ENCODE measurements around the gene PKD2.

Gene PKD2

DNA sequence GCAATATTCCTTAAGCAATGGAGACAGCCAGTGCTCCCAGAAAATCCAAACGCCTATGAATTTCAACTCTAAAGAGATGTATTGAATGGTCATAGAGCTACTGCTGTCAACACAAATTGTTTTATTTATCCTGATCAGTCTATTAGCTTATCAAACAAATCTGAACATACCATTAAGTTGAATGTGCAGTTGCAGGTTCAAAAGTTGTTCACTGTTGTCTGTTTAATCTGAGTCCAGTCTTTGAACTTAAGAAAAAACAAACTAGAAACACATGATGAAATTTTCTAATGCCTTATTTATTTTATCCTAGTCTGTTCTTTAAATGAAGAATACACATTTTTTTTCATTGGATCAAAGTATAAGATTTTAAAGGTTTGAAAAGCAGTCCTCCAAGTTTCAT lies 73.2 kb downstream of the PKD2 start:
- DNase-seq (ENCODE audit: low spot score), result no peak
- TF ChIP-seq, protein P1, sequence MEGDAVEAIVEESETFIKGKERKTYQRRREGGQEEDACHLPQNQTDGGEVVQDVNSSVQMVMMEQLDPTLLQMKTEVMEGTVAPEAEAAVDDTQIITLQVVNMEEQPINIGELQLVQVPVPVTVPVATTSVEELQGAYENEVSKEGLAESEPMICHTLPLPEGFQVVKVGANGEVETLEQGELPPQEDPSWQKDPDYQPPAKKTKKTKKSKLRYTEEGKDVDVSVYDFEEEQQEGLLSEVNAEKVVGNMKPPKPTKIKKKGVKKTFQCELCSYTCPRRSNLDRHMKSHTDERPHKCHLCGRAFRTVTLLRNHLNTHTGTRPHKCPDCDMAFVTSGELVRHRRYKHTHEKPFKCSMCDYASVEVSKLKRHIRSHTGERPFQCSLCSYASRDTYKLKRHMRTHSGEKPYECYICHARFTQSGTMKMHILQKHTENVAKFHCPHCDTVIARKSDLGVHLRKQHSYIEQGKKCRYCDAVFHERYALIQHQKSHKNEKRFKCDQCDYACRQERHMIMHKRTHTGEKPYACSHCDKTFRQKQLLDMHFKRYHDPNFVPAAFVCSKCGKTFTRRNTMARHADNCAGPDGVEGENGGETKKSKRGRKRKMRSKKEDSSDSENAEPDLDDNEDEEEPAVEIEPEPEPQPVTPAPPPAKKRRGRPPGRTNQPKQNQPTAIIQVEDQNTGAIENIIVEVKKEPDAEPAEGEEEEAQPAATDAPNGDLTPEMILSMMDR (IDR thresholded peaks at IDR 0.05; ENCODE audit: borderline replicate concordance, control extremely low read depth, extremely low read depth, insufficient read depth, missing control alignments), result no peak
- in situ Hi-C loops (cut with MboI; ENCODE audit: low sequenced_read_pairs, unreplicated experiment), result no loop called here

- TF ChIP-seq, protein P1 (IDR thresholded peaks at IDR 0.05; ENCODE audit: borderline replicate concordance, control extremely low read depth, extremely low read depth, insufficient read depth, missing control alignments), result no peak
- no peak for DNase-seq (ENCODE audit: low spot score)
- in situ Hi-C loops (cut with MboI; ENCODE audit: low sequenced_read_pairs, unreplicated experiment), result no loop called here
These were observed 79.6 kb downstream of the PKD2 start for GRCh38 chr4:88087004-88087403.

DNA sequence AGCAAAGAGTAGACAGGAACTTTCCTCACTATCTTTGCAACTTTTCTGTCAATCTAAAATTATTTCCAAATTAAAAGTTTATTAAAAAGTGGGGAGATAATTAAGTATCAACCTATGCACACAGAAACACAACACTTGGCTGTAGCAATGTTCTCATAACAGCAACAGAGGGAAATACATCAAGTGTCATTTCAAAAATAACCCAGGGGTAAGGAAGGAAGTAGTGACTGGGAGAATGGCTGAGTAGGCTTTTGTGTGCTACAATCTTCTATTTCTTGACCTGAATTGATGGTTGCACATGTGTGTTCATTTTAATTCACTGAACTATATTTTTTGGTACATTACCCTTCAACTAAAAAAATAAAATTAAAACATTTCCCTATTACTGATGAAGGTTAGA lies 83.5 kb downstream of the PKD2 start:
- no peak for DNase-seq (ENCODE audit: low spot score)
- TF ChIP-seq, protein P1 (IDR thresholded peaks at IDR 0.05; ENCODE audit: borderline replicate concordance, control extremely low read depth, extremely low read depth, insufficient read depth, missing control alignments), result no peak
- in situ Hi-C loops (cut with MboI; ENCODE audit: low sequenced_read_pairs, unreplicated experiment), result no loop called here

- TF ChIP-seq, protein P1 (IDR thresholded peaks at IDR 0.05; ENCODE audit: borderline replicate concordance, control extremely low read depth, extremely low read depth, insufficient read depth, missing control alignments), result no peak
- in situ Hi-C loops (cut with MboI; ENCODE audit: low sequenced_read_pairs, unreplicated experiment), result no loop called here
- DNase-seq (ENCODE audit: low spot score), result no peak
These were observed 83.9 kb downstream of the PKD2 start for GRCh38 chr4:88091378-88091777.

DNA sequence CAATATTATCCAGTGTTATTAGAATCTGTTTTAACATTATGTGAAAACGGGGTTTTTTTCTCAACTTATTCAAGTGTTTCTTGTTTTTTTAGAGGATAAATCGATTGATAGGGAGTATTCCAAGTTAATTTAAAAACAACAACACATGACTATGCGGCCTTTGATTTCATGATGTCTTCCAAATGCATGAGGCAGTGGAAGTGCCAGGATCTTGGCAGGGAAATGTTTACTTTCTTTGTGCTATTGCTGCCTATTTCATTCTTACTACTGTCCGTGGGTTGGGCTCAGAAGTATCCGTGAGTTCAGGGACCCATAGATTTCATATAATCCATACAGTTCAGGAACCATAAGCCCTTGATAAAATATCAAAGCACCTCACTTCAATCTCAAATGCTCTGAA lies 86.4 kb downstream of the PKD2 start:
- TF ChIP-seq, protein P1 (IDR thresholded peaks at IDR 0.05; ENCODE audit: borderline replicate concordance, control extremely low read depth, extremely low read depth, insufficient read depth, missing control alignments), result no peak
- in situ Hi-C loops (cut with MboI; ENCODE audit: low sequenced_read_pairs, unreplicated experiment), result no loop called here
- no peak for DNase-seq (ENCODE audit: low spot score)

DNA sequence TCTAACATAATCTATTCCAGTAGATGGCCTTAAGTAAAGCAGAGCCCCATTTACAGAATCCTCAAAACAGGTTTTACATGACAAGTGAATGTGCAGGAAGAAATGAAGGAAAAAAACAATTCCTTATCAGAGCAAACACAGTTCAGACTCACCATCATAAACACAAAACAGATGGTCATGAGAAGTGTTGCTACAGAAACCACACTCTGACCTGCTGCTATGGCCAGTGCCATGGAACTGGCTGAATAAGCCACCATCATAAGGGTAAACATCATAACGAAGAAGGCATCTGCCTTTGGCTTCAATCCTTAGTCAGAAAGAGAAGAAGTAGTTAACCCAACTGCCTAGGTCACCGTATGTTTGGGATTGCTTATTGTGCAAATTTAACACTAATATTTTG lies 89.9 kb downstream of the PKD2 start:
- TF ChIP-seq, protein P1 (IDR thresholded peaks at IDR 0.05; ENCODE audit: borderline replicate concordance, control extremely low read depth, extremely low read depth, insufficient read depth, missing control alignments), result no peak
- no peak for DNase-seq (ENCODE audit: low spot score)
- in situ Hi-C loops (cut with MboI; ENCODE audit: low sequenced_read_pairs, unreplicated experiment), result no loop called here

DNA sequence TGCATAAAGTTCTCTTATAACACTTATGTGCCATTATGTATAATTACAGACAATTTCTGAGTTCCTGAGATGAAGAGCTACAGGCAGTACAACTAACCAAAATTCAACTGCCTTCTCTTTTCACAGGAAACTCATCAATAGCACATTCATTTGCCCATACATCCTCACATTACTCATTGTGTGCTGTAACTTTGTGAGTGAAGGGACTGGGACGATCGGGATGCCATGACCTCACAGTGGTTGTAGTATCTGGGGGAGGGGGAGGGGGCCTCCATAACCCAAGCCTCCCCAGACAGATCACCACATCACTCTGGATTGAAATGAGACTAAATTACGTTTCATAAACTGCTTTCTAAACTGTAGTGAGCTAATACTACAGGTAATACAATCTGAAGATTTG lies 90.3 kb downstream of the PKD2 start:
- in situ Hi-C loops (cut with MboI; ENCODE audit: low sequenced_read_pairs, unreplicated experiment), result no loop called here
- no peak for DNase-seq (ENCODE audit: low spot score)
- TF ChIP-seq, protein P1 (IDR thresholded peaks at IDR 0.05; ENCODE audit: borderline replicate concordance, control extremely low read depth, extremely low read depth, insufficient read depth, missing control alignments), result no peak
